IMR-90 (cell line): ENCODE data around the gene OCIAD1. TPM values are rescaled to one million over a fixed set of nuclear protein-coding genes. Genes with fewer than 3 reads are reported as not detected.

Experiments used
- ATAC-seq: fragments of 200-7000 bp; cut with Tn5 transposase; 2 replicates; pipeline ENCODE4 v1.9.1; 2020; ENCODE audit warnings: low read depth, mild to moderate bottlenecking, moderate library complexity
- BruUV-seq: library from RNA; stranded (reverse); fragments of 400-500 nt; replicated peaks from 2 replicates; lab custom pipeline; 2021; lab: Mats Ljungman, UMichigan
- CTCF ChIA-PET: fragments of 300-600 bp; formaldehyde crosslinking; extraction: SDS; loops from one replicate; lab custom pipeline; 2021; ENCODE audit warnings: antibody characterized with exemption; lab: Yijun Ruan, JAX
- POLR2A ChIA-PET: fragments of 300-600 bp; sonication (Branson Sonifier 250); formaldehyde crosslinking; loops from one replicate; lab custom pipeline; 2022; ENCODE audit warnings: antibody characterized with exemption; ENCODE audit not compliant: unreplicated experiment; lab: Charles Lee
- DNase-seq: peaks from one replicate; pipeline ENCODE4 v3.0.0; 2013
- H2AFZ ChIP-seq: replicated peaks from 2 replicates; pipeline ENCODE3; 2013; ENCODE audit warnings: low read length, mild to moderate bottlenecking; ENCODE audit not compliant: poor library complexity
- H2AK5ac ChIP-seq: 2 replicates; pipeline ENCODE4 v1.6.1; 2013; ENCODE audit warnings: low read depth, low read length, inconsistent platforms
- H2AK9ac ChIP-seq: replicated peaks from 2 replicates; pipeline ENCODE3; 2013; ENCODE audit warnings: mild to moderate bottlenecking, low read depth, low read length, moderate library complexity; ENCODE audit not compliant: poor library complexity
- H2BK120ac ChIP-seq: 2 replicates; pipeline ENCODE4 v1.6.1; 2013; ENCODE audit warnings: low read depth, low read length, inconsistent platforms
- H2BK15ac ChIP-seq: 3 replicates; pipeline ENCODE4 v1.6.1; 2013; ENCODE audit warnings: low read depth, low read length, inconsistent platforms
- H2BK20ac ChIP-seq: 2 replicates; pipeline ENCODE4 v1.6.1; 2013; ENCODE audit warnings: low read depth, mild to moderate bottlenecking, inconsistent platforms, low read length, moderate library complexity
- H2BK5ac ChIP-seq: 2 replicates; pipeline ENCODE4 v1.6.1; 2013; ENCODE audit warnings: mild to moderate bottlenecking, low read depth, low read length, inconsistent platforms; ENCODE audit not compliant: poor library complexity, severe bottlenecking
- H3K14ac ChIP-seq: replicated peaks from 2 replicates; pipeline ENCODE4 v1.6.1; 2013; ENCODE audit warnings: low read depth, low read length, inconsistent platforms
- H3K18ac ChIP-seq: 2 replicates; pipeline ENCODE4 v1.6.1; 2013; ENCODE audit warnings: low read depth, low read length, control low read depth
- H3K23ac ChIP-seq: 2 replicates; pipeline ENCODE4 v1.6.1; 2013; ENCODE audit warnings: low read depth, low read length, inconsistent platforms
- H3K27ac ChIP-seq: 2 replicates; pipeline ENCODE4 v1.5.1; 2013; ENCODE audit warnings: mild to moderate bottlenecking, control low read depth, low read length; ENCODE audit not compliant: insufficient read depth
- H3K27me3 ChIP-seq: 2 replicates; pipeline ENCODE4 v1.6.1; 2013; ENCODE audit warnings: low read length; ENCODE audit not compliant: control insufficient read depth, insufficient read depth
- H3K36me3 ChIP-seq: 2 replicates; pipeline ENCODE4 v1.6.1; 2013; ENCODE audit warnings: low read length, mixed read lengths; ENCODE audit not compliant: control insufficient read depth, insufficient read depth
- H3K4ac ChIP-seq: 2 replicates; pipeline ENCODE4 v1.6.1; 2013; ENCODE audit warnings: low read depth, low read length, inconsistent platforms
- H3K4me1 ChIP-seq: 2 replicates; pipeline ENCODE4 v1.6.1; 2013; ENCODE audit warnings: low read length, mixed read lengths; ENCODE audit not compliant: control insufficient read depth, insufficient read depth
- H3K4me2 ChIP-seq: 2 replicates; pipeline ENCODE4 v1.6.1; 2013; ENCODE audit warnings: low read depth, mild to moderate bottlenecking, control low read depth, low read length, moderate library complexity
- H3K4me3 ChIP-seq: 2 replicates; pipeline ENCODE4 v1.5.1; 2013; ENCODE audit warnings: low read depth, mild to moderate bottlenecking, control low read depth, low read length, moderate library complexity; ENCODE audit not compliant: insufficient read depth
- H3K56ac ChIP-seq: 2 replicates; pipeline ENCODE4 v1.6.1; 2013; ENCODE audit warnings: low read length, inconsistent platforms; ENCODE audit not compliant: insufficient read depth; ENCODE audit errors: extremely low read depth
- H3K79me1 ChIP-seq, 2 experiments: 2 replicates each; pipeline ENCODE4 v1.6.1; 2013; ENCODE audit warnings: low read length in 2 of 2, inconsistent platforms in 1 of 2, low read depth in 1 of 2
- H3K9ac ChIP-seq: 2 replicates; pipeline ENCODE4 v1.6.1; 2013; ENCODE audit warnings: low read depth, low read length, control low read depth
- H3K9me1 ChIP-seq: 2 replicates; pipeline ENCODE4 v1.6.1; 2013; ENCODE audit warnings: low read length, inconsistent platforms; ENCODE audit not compliant: insufficient read depth
- H3K9me3 ChIP-seq: 2 replicates; pipeline ENCODE4 v1.6.1; 2013; ENCODE audit warnings: low read length; ENCODE audit not compliant: control insufficient read depth, insufficient read depth
- H4K20me1 ChIP-seq: 2 replicates; pipeline ENCODE4 v1.6.1; 2013; ENCODE audit warnings: low read length, inconsistent platforms; ENCODE audit not compliant: insufficient read depth
- H4K5ac ChIP-seq: 2 replicates; pipeline ENCODE4 v1.6.1; 2013; ENCODE audit warnings: mild to moderate bottlenecking, low read depth, low read length, control low read depth
- H4K8ac ChIP-seq, 2 experiments: 2 replicates each; pipeline ENCODE4 v1.6.1; 2013; ENCODE audit warnings: low read depth in 2 of 2, low read length in 2 of 2, control low read depth in 1 of 2, inconsistent platforms in 1 of 2
- H4K91ac ChIP-seq: 2 replicates; pipeline ENCODE4 v1.6.1; 2013; ENCODE audit warnings: low read depth, low read length, inconsistent platforms; ENCODE audit not compliant: insufficient read depth
- CEBPB ChIP-seq: IDR thresholded peaks from 2 replicates; pipeline ENCODE4 v1.6.1; 2012; ENCODE audit warnings: low read depth, low read length, improper control_type of control experiment
- CHD1 ChIP-seq: IDR thresholded peaks from 2 replicates; pipeline ENCODE4 v1.6.1; 2012; ENCODE audit warnings: low read depth, low read length, improper control_type of control experiment
- CTCF ChIP-seq: conservative IDR thresholded peaks from 2 replicates; pipeline ENCODE4 v1.5.1; 2012; ENCODE audit warnings: mild to moderate bottlenecking, low read depth, low read length, improper control_type of control experiment
- ELK1 ChIP-seq: fragments of 150-350 bp; IDR thresholded peaks from 2 replicates; pipeline ENCODE4 v1.6.1; 2016; ENCODE audit warnings: low read depth, mild to moderate bottlenecking, low read length, moderate library complexity, borderline replicate concordance
- FOS ChIP-seq: fragments of 150-350 bp; IDR thresholded peaks from 2 replicates; pipeline ENCODE4 v1.6.1; 2016; ENCODE audit warnings: low read depth, low read length
- MAFK ChIP-seq: IDR thresholded peaks from 2 replicates; pipeline ENCODE4 v1.6.1; 2012; ENCODE audit warnings: low read depth, low read length, improper control_type of control experiment
- MXI1 ChIP-seq: IDR thresholded peaks from 2 replicates; pipeline ENCODE4 v1.6.1; 2012; ENCODE audit warnings: low read depth, mild to moderate bottlenecking, low read length, moderate library complexity, borderline replicate concordance
- NFE2L2 ChIP-seq: fragments of 150-350 bp; IDR thresholded peaks from 2 replicates; pipeline ENCODE4 v1.6.1; 2016; ENCODE audit warnings: low read depth, mild to moderate bottlenecking, low read length
- POLR2A ChIP-seq: IDR thresholded peaks from 2 replicates; pipeline ENCODE4 v1.6.1; 2012; ENCODE audit warnings: mild to moderate bottlenecking, low read depth, low read length
- RAD21 ChIP-seq: IDR thresholded peaks from 2 replicates; pipeline ENCODE4 v1.6.1; 2012; ENCODE audit warnings: low read length, improper control_type of control experiment
- RCOR1 ChIP-seq: IDR thresholded peaks from 2 replicates; pipeline ENCODE4 v1.6.1; 2012; ENCODE audit warnings: mild to moderate bottlenecking, low read length, improper control_type of control experiment; ENCODE audit not compliant: insufficient replicate concordance
- RFX5 ChIP-seq: IDR thresholded peaks from 2 replicates; pipeline ENCODE4 v1.8.0; 2012; ENCODE audit warnings: low read depth, mild to moderate bottlenecking, low read length, moderate library complexity
- WGBS, 2 experiments: methylation state at CpG; one replicate each; pipeline versions ENCODE4 v1.1.5 to v1.1.7; 2013; ENCODE audit warnings: missing lambda C conversion rate in 2 of 2; ENCODE audit not compliant: insufficient read length in 1 of 2; ENCODE audit errors: extremely low coverage in 2 of 2; 5-methylcytosine and 5-hydroxymethylcytosine counted together
- dilution Hi-C: fragments of 300-500 bp; cut with HindIII; formaldehyde crosslinking; loops from one replicate; pipeline ENCODE4 v1.14.3; 2018; ENCODE audit warnings: low sequenced_read_pairs; ENCODE audit not compliant: unreplicated experiment
- in situ Hi-C: fragments of 300-500 bp; cut with MboI; formaldehyde crosslinking; loops from 3 replicates; pipeline ENCODE4 v1.14.3; 2019; ENCODE audit warnings: low sequenced_read_pairs, inconsistent platforms, mixed read lengths
- intact Hi-C: fragments of 100-400 bp; cut with micrococcal nuclease; formaldehyde crosslinking; loops from 2 replicates; pipeline ENCODE4 v1.10.0; 2022
- polyA plus RNA-seq, 3 experiments: library from polyadenylated mRNA; depleted of rRNA; stranded (reverse); fragments of >200 nt; gene quantifications; 2 replicates each; pipeline ENCODE4 v1.2.3, GENCODE V29; 2012; ENCODE audit warnings: low replicate concordance in 1 of 3
- total RNA-seq: library from RNA; depleted of rRNA; stranded (reverse); fragments of >200 nt; gene quantifications from 2 replicates; pipeline ENCODE4 v1.2.3, GENCODE V29; 2012

Gene OCIAD1
- total and polyA plus RNA-seq, 2 of the 4 experiments (the other 2 are of a cell fraction): 86.9 to 112 TPM

GRCh38 chr4:48844843-48845242 lies 14.0 kb downstream of the OCIAD1 start:
- Histone ChIP-seq H4K8ac (no peak overlapping the region; a peak in 1 of 4 replicates), H2AK5ac (no peak overlapping the region), H2AK9ac (no peak overlapping the region), H3K4me2 (no peak overlapping the region), H3K4me3 (no peak overlapping the region), H3K18ac (no peak overlapping the region), H3K9me3 (no peaks in the 10 kb centered on the region), H4K91ac (no peak overlapping the region), H2AFZ (no peak overlapping the region), H4K20me1 (no peaks in the 10 kb centered on the region), H2BK15ac (no peak overlapping the region), H3K9me1 (no peaks in the 10 kb centered on the region), H3K4me1 (no peaks in the 10 kb centered on the region), H3K56ac (no peak overlapping the region), H2BK120ac (no peak overlapping the region), H3K79me1 (peaks cover 12 to 35% of the 10 kb centered on the region in 2 experiments), H3K27me3 (no peaks in the 10 kb centered on the region), H3K27ac (no peak overlapping the region), H3K4ac (no peak overlapping the region), H3K23ac (no peak overlapping the region), H3K14ac (no peak overlapping the region), H4K5ac (no peak overlapping the region), H2BK5ac (peak overlapping the region; percentile 47), H3K9ac (no peak overlapping the region), H3K36me3 (peaks cover 12% of the 10 kb centered on the region), H2BK20ac (no peak overlapping the region)
- no peak for TF ChIP-seq ELK1
- no peak for TF ChIP-seq MAFK
- no peak for TF ChIP-seq FOS
- TF ChIP-seq RFX5: no peak
- TF ChIP-seq CTCF: no peak
- TF ChIP-seq RCOR1: no peak
- TF ChIP-seq POLR2A: no peak
- TF ChIP-seq RAD21: no peak
- TF ChIP-seq MXI1: no peak
- TF ChIP-seq CHD1: no peak
- TF ChIP-seq NFE2L2: no peak
- TF ChIP-seq CEBPB: no peak
- dilution Hi-C loops: no loop called here
- ChIA-PET CTCF (no interaction called here), POLR2A (no interaction called here)
- no CpG with 5 or more reads among the region's 2 CpGs for WGBS, 2 experiments
- intact Hi-C loops: loop anchor here (5.0 kb wide), 1 partner anchor 117 kb away; no protein-coding TSS in a partner anchor
- DNase-seq: no peak
- no peak for ATAC-seq
- in situ Hi-C loops: loop anchor here (25.0 kb wide), 2 partner anchors 108 to 258 kb away; no protein-coding TSS in a partner anchor
- BruUV-seq: no TSS peak
